K562 (cell line): ENCODE data around the gene ATP6V0E1. TPM values are rescaled to one million over a fixed set of nuclear protein-coding genes. Genes with fewer than 3 reads are reported as not detected.
A peak's percentile ranks its signal among the peaks of the same experiment; 100 is the strongest.

ENCODE experiments used
- ATAC-seq: fragments of 200-7000 bp; cut with Tn5 transposase; 3 replicates; pipeline ENCODE4 v1.9.1; 2020; ENCODE audit warnings: moderate library complexity
- BruUV-seq: library from RNA; stranded (reverse); fragments of 400-500 nt; replicated peaks from 2 replicates; lab custom pipeline; 2021; lab: Mats Ljungman, UMichigan
- CTCF ChIA-PET: fragments of 300-600 bp; formaldehyde crosslinking; extraction: SDS; loops from one replicate; lab custom pipeline; 2021; ENCODE audit warnings: low intra/inter-chr PET ratio; lab: Yijun Ruan, JAX
- POLR2A ChIA-PET: fragments of 300-600, 350-650 bp; sonication (Branson Sonifier 250); formaldehyde crosslinking; extraction: SDS; loops from one replicate; lab custom pipeline; 2021; ENCODE audit warnings: antibody characterized with exemption, inconsistent platforms; lab: Yijun Ruan, JAX
- DNase-seq, 4 experiments: peaks; one replicate each; pipeline versions ENCODE4 v3.0.0 to v3.0.0-alpha.2; 2011 to 2018; ENCODE audit warnings: low spot score in 3 of 4, mixed read lengths in 3 of 4; ENCODE audit errors: extremely low read depth in 1 of 4
- FAIRE-seq: peaks from 2 replicates; lab custom pipeline; 2011; peaks lifted over from hg19 to GRCh38; lab: Jason Lieb, UNC
- H2AFZ ChIP-seq: 2 replicates; pipeline ENCODE4 v1.6.0; 2011; ENCODE audit warnings: low read depth, low read length, control low read depth, inconsistent platforms
- H3K27ac ChIP-seq: fragments of 200-600 bp; 3 replicates; pipeline ENCODE4 v1.8.0; 2011; ENCODE audit warnings: low read depth, mild to moderate bottlenecking, control low read depth, inconsistent platforms, low read length, moderate library complexity, mixed read lengths; ENCODE audit errors: extremely low read depth
- H3K27me3 ChIP-seq, 2 experiments: fragments of 300-600 bp in 1 of 2; 2 replicates in 1 of 2; 3 replicates in 1 of 2; pipeline versions ENCODE4 v1.6.0 to v1.8.0; 2011; ENCODE audit warnings: inconsistent platforms in 2 of 2, low read length in 2 of 2, mild to moderate bottlenecking in 1 of 2, mixed read lengths in 1 of 2, moderate library complexity in 1 of 2; ENCODE audit not compliant: control insufficient read depth in 2 of 2, insufficient read depth in 2 of 2
- H3K36me3 ChIP-seq: fragments of 300-600 bp; 3 replicates; pipeline ENCODE4 v1.8.0; 2011; ENCODE audit warnings: mild to moderate bottlenecking, low read length, inconsistent platforms; ENCODE audit not compliant: control insufficient read depth, insufficient read depth
- H3K4me1 ChIP-seq, 2 experiments: fragments of 200-600 bp in 1 of 2; replicated peaks in 1 of 2; 2 replicates in 1 of 2; 3 replicates in 1 of 2; pipeline versions ENCODE4 v1.5.1 to v1.8.0; 2011; ENCODE audit warnings: inconsistent platforms in 2 of 2, low read length in 2 of 2, mild to moderate bottlenecking in 1 of 2, mixed read lengths in 1 of 2, moderate library complexity in 1 of 2; ENCODE audit not compliant: control insufficient read depth in 2 of 2, insufficient read depth in 2 of 2
- H3K4me2 ChIP-seq: 2 replicates; pipeline ENCODE4 v1.6.1; 2011; ENCODE audit warnings: low read length, control low read depth, inconsistent platforms, mixed read lengths; ENCODE audit not compliant: insufficient read depth
- H3K4me3 ChIP-seq: fragments of 200-600 bp; sonication (generic), shearing (Covaris generic); 2 replicates; pipeline ENCODE4 v1.5.1; 2016; ENCODE audit warnings: control low read depth, inconsistent platforms
- H3K79me2 ChIP-seq: fragments of 200-600 bp; 3 replicates; pipeline ENCODE4 v1.8.0; 2011; ENCODE audit warnings: low read length, inconsistent platforms; ENCODE audit not compliant: control insufficient read depth, insufficient read depth
- H3K9ac ChIP-seq, 2 experiments: 2 replicates each; pipeline versions ENCODE4 v1.6.0 to v1.6.1; 2011; ENCODE audit warnings: low read depth in 2 of 2, low read length in 2 of 2, control low read depth in 1 of 2, inconsistent platforms in 1 of 2, mild to moderate bottlenecking in 1 of 2, mixed read lengths in 1 of 2; ENCODE audit not compliant: insufficient read depth in 1 of 2
- H3K9me1 ChIP-seq: one replicate; pipeline ENCODE4 v1.6.0; 2011; ENCODE audit warnings: inconsistent platforms, mild to moderate bottlenecking, low read length, moderate library complexity; ENCODE audit not compliant: control insufficient read depth, insufficient read depth
- H3K9me3 ChIP-seq: replicated peaks from 2 replicates; pipeline ENCODE4 v1.5.1; 2011; ENCODE audit warnings: low read depth, low read length, inconsistent platforms; ENCODE audit not compliant: control insufficient read depth, insufficient read depth
- H4K20me1 ChIP-seq: replicated peaks from 2 replicates; pipeline ENCODE4 v1.6.1; 2011; ENCODE audit warnings: low read length, inconsistent platforms, mixed read lengths; ENCODE audit not compliant: control insufficient read depth, insufficient read depth
- CSDE1 ChIP-seq, 2 experiments: fragments of 450-650 bp; IDR thresholded peaks; 2 replicates each; pipeline ENCODE4 v1.6.1; 2016; ENCODE audit warnings: mild to moderate bottlenecking in 1 of 2
- HNRNPK ChIP-seq: fragments of 200-400 bp; formaldehyde crosslinking; IDR thresholded peaks from one replicate; pipeline ENCODE4 v1.6.1; 2018; ENCODE audit warnings: mild to moderate bottlenecking, low read depth, low read length; ENCODE audit not compliant: poor library complexity, severe bottlenecking
- MAX ChIP-seq: sonication (generic); formaldehyde crosslinking; IDR thresholded peaks from 2 replicates; pipeline ENCODE4 v1.9.0; 2022; ENCODE audit warnings: mild to moderate bottlenecking, missing genetic modification reagents
- MTA3 ChIP-seq: fragments of 450-650 bp; formaldehyde crosslinking; IDR thresholded peaks from 2 replicates; pipeline ENCODE4 v1.6.1; 2017; ENCODE audit warnings: mild to moderate bottlenecking, borderline replicate concordance
- RFX1 ChIP-seq: fragments of 450-650 bp; IDR thresholded peaks from 2 replicates; pipeline ENCODE4 v1.6.1; 2016; ENCODE audit warnings: mild to moderate bottlenecking, moderate library complexity
- WGBS: fragments of 100-300 bp; shearing (Covaris generic); methylation state at CpG from one replicate; pipeline ENCODE4 v1.1.6; 2016; ENCODE audit warnings: low coverage, mixed read lengths; ENCODE audit not compliant: insufficient coverage; ENCODE audit errors: missing lambda C conversion rate; 5-methylcytosine and 5-hydroxymethylcytosine counted together
- in situ Hi-C: fragments of 300-500 bp; cut with MboI; formaldehyde crosslinking; loops from 4 replicates; pipeline ENCODE4 v1.15.0; 2018; ENCODE audit warnings: inconsistent platforms, mixed read lengths
- intact Hi-C: fragments of 100-400 bp; cut with micrococcal nuclease; formaldehyde crosslinking; loops from 2 replicates; pipeline ENCODE4 v1.14.2; 2022
- polyA plus RNA-seq, 8 experiments: library from polyadenylated mRNA; depleted of rRNA in 4 of 8; stranded (reverse) in 5 of 8; unstranded in 3 of 8; fragments of >200 nt; fragmentation: Nextera tagmentation in 2 of 8; fragmentation: Illumina TruSeq in 1 of 8; extraction: Ambion mirVana in 2 of 8; extraction: Trizol in 1 of 8; gene quantifications; 2 replicates each; pipeline versions ENCODE4 v1.2.1 to v1.2.3, GENCODE V29; 2011 to 2014; ENCODE audit warnings: inconsistent platforms in 1 of 8, missing spikeins in 1 of 8
- total RNA-seq, 7 experiments: library from RNA; depleted of rRNA in 6 of 7; stranded (reverse); fragments of >200 nt in 6 of 7; fragmentation: Illumina TruSeq in 2 of 7; extraction: Trizol in 2 of 7; gene quantifications; 2 replicates each; pipeline versions ENCODE4 v1.2.1 to v1.2.3, GENCODE V29; 2011 to 2021; ENCODE audit warnings: low replicate concordance in 1 of 7

Gene ATP6V0E1
- total and polyA plus RNA-seq, 9 of the 15 experiments (the other 6 are each of a cell fraction or from before 2014, with no cell fraction given), result 63.8 to 395 (median 112) TPM

DNA sequence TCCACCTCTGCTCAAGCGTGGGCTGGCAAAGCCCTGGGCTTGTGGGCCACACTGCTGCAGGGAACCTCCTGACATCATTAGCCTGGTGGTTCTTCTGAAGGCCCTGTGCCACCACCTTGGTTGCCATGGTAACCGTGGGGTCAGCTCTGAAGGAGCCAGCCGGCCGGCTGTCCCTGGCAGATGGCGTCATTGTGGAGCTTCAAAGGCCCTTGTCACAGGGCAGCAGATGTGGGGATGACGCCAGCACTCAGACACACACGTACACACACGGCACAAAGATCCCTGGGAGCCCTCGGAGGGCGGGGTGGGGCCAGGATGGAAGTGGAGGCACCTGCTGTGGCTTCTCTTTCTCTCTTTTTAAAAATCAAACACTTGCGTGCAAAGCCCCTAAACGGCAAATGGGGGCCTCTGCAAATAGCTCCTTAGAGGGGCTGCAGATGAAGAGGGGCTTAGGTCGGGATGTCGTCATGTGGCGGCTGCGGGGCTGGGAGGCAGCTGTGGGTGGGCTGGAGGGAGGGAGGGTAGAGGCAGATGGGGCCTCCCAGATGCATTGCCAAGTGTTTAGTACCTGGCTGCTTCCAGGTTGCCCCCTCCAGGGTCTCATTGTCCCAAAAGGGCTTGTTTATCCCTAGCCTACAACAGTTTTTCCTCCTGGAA is 43.8 kb upstream of the ATP6V0E1 start:
- no peaks in the 10 kb centered on the region for H3K9me3 ChIP-seq
- H3K9ac ChIP-seq, result peak overlapping the region in 1 of 2 experiments; percentile 65; a peak in 1 of 4 replicates
- no peak overlapping the region for H3K27ac ChIP-seq
- TF ChIP-seq CSDE1 (IDR thresholded peaks at IDR 0.05) (0 out of 4 replicates have a peak, but pooled peaks of 1 of the 2 experiments have one; percentile 24), RFX1 (peak; percentile 92), HNRNPK (no peak), MAX (CRISPR knock-in tag) (0 out of 2 replicates have a peak, but pooled peaks have one; percentile 26), MTA3 (no peak)
- CTCF ChIA-PET, result interaction anchor here (0.9 to 1.0 kb wide), 2 partner anchors 18 to 223 kb away, joined by 4 read pairs; no protein-coding TSS in a partner anchor
- no TSS peak for BruUV-seq
- no peak for FAIRE-seq
- in situ Hi-C loops, result loop anchor here (10.0 kb wide), 1 partner anchor 455 kb away; no protein-coding TSS in a partner anchor
- WGBS, result 85% methylated on average over 16 of the region's 16 CpGs
- no peaks in the 10 kb centered on the region for H4K20me1 ChIP-seq
- H3K36me3 ChIP-seq, result peaks cover 10% of the 10 kb centered on the region; the same call in 1 of the 3 replicates
- intact Hi-C loops, result loop anchor here (5.0 to 10.0 kb wide), 2 partner anchors 343 to 465 kb away; no protein-coding TSS in a partner anchor
- H2AFZ ChIP-seq, result no peak overlapping the region
- no peaks in the 10 kb centered on the region for H3K9me1 ChIP-seq
- no peak overlapping the region for H3K4me3 ChIP-seq
- POLR2A ChIA-PET, result interaction anchor here (0.5 to 2.0 kb wide), 6 partner anchors 12 to 251 kb away, joined by 3 to 6 read pairs (median 3); no protein-coding TSS in a partner anchor
- H3K79me2 ChIP-seq, result no peaks in the 10 kb centered on the region
- no peak for DNase-seq
- peaks cover 7 to 12% of the 10 kb centered on the region in 2 experiments for H3K4me1 ChIP-seq
- ATAC-seq, result no peak
- H3K27me3 ChIP-seq, result no peaks in the 10 kb centered on the region
- no peak overlapping the region for H3K4me2 ChIP-seq
